Stimulated activated CD4-positive, alpha-beta T cell treated with anti-CD3 and anti-CD28 coated beads, Interleukin-15, amount 100 ng/mL, for 24 hours (primary cell): ENCODE results near the gene SPTBN1.

Experiments
- DNase-seq: peaks from one replicate; pipeline ENCODE4 v3.0.0-alpha.2; 2020

Gene SPTBN1

DNA sequence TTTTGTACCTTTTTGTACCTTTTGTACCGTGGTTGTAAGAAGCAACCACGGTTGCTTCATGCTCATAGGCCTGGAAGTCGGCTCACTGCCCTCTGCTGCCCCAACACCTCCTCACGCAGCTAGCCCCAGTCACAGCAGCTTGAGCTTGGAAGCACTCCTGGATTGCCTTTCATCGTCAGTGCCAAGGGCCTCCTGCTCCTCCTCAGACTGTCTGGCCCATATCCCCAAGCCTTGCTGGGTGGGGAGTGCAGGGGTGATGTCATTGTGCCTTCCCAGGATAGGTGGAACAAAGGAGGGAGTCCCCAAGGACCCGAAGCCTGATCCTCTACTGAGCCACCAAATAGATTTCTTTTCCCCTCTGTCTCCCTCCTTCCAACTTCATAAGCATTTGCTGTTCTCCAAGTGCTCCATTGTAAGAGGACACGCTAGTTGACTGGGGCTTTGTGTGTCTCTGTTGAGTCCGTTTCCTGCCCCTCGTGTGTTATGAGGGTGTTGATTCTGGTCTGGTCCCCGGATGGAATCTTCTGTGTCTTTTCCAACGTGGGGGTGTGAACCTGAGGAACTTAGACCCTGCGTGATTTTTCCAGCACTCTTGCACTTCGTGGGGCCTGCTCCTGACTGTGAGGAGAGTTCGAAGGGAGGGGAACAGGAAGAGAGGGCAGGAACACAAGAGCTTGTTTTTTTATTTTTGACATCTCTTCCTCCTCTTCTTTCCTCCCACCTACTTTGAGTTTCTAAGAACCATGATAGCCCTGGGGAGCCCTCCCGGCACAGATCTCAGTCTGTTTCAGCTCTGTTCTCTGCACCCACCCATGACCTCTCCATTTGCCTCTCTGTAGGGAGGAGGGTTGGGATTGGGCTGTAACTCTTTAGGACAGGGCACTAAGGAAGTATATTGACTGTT is 140.1 kb downstream of the SPTBN1 start:
- DNase-seq: no peak

- peak; percentile 51 for DNase-seq
Observed at GRCh38 chr2:54597153-54597848, 141.2 kb downstream of the SPTBN1 start.

GRCh38 chr2:54598347-54599325 is 142.5 kb downstream of the SPTBN1 start:
- no peak for DNase-seq

GRCh38 chr2:54599326-54599710 is 143.2 kb downstream of the SPTBN1 start:
- no peak for DNase-seq

GRCh38 chr2:54599914-54600313 is 143.8 kb downstream of the SPTBN1 start:
- peak; percentile 40 for DNase-seq

DNA sequence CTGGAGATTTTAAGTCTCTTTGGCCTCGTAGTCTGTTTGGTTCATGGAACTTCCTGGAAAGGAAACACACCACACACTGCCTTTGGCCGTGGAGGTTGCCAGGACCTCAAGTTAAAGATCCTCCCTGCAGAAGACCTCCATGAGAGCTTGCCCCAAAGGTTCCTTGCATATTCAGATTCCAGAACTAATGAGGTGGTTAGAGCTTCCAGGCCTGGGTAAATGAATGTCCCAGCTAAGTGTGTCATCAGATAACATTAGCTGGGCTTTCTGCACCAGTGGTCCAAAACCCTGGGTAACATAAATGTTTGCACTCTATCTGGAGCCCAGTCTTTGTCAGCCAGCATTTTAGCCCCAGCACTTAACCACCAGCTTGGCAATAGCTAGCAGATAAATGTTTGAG is 145.2 kb downstream of the SPTBN1 start:
- DNase-seq: no peak

DNA sequence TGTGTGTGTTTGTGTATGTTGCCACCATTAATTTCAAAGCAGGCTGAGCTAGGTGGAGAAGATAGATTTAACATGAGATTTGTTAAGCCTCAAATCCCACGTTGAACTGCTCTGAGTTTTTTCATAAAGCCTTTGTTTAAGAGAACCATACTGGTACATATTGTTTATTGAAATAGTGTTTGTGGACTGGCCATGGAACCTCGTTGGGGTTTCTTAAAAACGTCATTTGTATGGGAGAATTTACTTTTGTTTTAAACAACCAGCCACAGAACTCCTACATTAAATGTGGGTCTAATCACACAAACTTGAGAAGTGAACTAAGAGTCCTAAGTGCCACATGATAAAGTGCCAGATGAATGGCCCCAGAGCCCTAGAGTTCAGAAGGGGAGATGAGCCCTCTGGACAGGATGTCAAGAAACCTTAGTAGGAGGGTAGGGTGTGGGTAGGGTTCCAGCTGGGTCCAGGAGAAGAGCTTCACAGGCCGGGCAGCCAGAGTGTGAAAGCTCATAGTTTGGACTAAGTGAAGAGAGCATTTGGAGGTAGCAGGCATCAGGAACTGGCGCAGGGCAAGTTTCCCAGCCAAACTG is 146.7 kb downstream of the SPTBN1 start:
- no peak for DNase-seq

DNA sequence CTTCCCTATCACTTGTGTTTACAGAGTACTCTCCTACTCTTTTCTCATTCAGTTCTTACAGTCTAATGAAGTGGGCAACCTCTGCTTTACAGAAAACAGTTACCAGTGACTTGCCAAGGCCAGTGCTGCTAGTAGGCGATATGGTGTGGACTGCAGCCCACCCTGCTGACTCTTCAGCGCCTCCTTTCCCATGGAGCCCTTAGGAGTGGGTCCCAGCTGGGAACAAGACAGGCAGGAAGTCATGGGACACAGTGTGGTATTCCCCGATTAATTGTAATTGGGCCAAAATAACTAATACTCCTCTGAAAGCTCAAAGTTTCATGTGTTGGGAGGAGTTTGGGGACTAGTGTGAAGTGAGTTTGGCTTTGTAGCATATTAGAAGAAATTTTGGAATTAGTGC is 147.2 kb downstream of the SPTBN1 start:
- no peak for DNase-seq

DNA sequence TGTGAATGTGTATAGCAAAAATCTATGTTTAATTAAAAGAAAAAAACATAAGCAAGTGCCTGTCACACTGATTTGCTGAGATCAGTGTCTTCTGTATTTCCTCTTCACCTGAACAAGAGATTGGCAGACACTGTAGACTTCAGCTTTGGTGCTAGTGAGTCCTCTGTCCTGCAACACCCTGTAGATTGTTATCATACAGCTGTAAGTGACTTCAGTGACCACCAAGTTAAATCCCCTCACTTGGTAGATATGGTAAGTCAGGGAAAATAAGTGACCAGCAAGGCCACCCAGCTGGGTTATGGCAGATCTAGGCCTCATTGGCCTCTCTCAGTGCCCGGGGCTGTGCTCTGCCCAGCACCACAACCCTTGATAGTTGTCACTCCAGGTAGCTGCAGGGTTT is 147.7 kb downstream of the SPTBN1 start:
- DNase-seq: no peak

DNA sequence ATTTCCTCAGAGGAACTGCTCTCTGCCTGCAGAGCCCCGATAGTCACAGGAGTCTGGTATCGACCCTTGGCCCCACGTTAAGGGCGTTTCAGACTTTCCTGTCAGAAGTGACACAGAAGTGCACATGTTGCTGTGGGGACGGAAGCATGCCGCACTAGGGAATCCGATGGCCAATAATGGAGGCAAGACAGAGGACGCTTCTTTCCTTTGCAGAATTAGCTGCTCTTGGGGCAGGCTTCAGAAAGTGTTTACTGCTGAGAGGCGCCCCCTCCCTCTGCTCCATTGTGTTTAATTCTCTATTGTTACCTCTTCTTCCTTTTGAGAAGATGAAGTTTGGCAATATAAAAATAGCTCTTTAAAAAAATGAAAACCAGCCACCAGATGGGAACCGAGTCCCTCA is 148.7 kb downstream of the SPTBN1 start:
- peak; percentile 53 for DNase-seq

DNA sequence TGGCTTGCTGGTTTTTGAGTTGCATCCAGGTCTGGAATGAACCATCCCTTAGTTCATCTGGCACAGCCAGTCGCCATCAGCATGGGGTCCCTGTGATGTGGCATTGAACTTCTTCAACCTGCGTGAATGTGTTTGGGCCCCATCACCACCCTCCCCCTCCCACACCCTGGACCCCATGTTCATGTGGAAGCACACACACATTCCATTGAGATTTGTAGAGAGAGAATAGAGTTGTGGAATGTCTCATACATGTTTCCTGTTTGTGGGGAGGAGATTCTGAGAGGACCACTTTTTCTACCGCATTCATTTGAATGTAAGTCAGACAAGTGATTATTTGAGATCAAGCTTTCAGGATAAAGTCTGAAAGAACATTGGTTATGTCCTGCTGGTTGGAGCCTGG is 149.7 kb downstream of the SPTBN1 start:
- peak; percentile 27 for DNase-seq

DNA sequence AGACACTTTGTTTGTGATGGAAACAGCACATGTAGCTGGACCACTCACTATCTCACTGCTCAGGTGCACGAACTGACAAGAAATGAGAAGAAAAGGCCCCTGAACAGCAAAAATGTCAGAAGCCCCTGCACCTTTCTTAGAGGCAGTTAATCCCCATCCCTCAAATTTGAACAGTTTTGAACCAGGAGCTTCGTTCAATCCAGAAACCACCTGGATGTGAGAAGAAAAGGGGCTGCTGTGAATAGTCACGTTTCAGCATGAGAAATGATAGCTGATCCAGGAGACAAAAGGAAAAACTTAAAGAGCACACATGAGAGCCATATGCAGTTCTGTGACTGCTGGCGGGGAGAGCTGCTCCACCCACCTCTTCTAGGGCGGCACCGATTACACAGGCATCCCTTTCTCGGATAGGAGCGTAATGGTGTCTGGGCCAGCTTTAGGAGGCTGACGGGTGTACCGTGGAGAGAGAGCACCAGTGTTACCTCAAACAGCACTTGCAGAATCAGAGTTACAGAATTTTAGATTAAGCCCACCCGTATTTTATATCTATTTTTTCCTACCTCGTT is 150.3 kb downstream of the SPTBN1 start:
- peak; percentile 68 for DNase-seq

DNA sequence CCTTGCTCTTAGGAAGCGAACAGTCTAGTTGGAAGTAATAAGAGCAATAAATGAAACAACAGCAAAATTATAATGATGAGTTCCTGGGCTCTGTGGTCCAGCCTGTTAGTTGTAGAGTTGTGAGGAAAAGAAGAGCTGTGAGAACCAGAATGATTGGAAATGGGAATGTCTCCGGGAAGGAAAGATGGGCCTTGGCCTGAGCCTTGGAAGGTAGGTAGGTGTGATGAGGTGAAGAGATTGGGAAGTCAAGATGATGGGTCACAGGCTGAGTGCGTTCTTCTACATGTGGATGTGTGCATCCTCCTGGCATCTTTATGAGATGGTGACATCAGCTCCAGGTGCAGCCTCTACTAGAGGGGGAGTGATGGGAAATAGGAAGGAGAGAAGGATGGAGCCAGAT is 152.1 kb downstream of the SPTBN1 start:
- DNase-seq: no peak

DNA sequence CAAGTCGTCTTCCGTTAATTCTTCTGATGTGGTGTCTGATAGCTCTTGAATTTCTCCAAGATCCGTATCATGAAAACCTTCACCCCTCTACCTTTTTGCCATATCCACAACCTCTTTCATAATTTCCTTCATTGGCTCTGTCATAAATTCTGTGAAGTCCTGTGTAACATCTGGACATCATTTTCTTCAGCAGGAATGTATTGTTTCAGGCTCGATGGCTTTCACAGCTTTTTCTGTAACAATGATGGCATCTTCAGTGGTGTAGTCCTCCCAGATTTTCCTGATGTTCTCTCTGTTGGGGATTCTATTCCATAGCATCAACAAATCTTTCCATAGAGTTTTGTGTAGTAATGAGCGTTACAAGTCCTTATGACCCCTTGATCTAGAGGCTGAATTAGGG is 153.1 kb downstream of the SPTBN1 start:
- DNase-seq: no peak

GRCh38 chr2:54609647-54610046 is 153.5 kb downstream of the SPTBN1 start:
- DNase-seq: no peak

GRCh38 chr2:54610700-54611099 is 154.6 kb downstream of the SPTBN1 start:
- DNase-seq: no peak

DNA sequence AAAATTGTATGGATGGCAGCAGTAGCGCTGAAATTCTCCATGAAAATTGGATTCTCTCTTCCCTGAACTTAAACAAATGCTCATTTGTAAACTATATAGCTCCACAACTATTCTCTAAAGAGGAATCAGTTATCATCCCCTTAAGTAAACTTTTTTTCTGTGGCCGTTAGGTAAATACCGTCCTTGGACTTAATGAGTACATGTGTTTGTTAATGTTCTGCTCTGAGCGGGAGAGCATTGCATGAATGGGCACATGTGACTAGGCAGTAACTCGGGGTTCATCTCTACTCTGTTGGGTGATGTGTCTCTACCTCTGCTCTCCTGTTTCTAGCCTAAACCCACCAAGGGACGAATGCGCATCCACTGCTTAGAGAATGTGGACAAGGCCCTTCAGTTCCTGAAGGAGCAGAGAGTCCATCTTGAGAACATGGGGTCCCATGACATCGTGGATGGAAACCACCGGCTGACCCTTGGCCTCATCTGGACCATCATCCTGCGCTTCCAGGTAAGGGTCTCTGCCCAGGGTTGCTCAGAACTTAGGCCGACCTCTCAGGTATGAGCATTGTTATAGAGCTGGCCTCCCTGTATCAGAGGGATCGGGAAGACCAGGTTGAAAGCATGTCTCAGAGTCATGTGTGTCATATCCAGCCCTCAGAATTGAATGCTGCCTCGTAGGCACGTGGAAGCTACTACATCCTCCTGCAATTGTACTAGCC is 155.9 kb downstream of the SPTBN1 start:
- DNase-seq: no peak

DNA sequence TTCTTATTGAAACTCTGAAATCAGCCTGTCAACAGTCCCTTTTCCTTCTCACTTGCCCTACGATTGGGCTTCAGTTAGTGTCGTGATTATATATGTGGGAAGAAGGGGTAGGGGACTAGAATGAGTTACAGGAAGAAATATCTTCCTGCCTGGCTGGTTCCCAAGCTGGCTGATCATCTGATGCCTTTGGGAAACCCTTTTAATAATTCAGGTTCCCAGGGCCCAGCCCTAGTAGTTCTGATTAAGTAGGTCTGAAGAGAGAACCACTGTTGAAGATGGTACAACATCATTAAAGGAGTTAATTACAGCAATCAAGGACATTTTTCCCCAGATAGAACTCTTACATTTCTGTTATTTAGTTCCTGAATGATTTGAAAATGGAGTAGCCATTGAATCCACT is 157.3 kb downstream of the SPTBN1 start:
- no peak for DNase-seq

GRCh38 chr2:54613794-54614257 is 157.7 kb downstream of the SPTBN1 start:
- no peak for DNase-seq

DNA sequence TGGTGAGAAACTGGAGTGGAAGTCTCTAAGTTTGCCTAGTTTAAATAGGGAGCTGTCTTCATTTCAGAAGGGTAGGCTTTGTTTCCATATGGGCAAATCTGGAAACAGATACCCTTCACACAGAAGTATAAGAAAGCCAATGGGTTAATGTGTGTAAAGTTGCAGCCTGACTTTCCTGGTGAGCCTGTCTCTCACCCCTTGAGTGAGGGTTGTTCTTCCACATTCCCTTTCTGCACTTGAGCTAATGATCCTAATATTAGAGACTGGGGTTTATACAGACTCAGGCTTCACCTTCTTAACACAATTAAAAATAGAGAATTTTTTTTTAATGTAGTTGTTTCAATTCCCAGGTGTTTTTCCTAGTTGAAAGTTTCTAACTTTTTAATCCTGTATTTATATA is 158.7 kb downstream of the SPTBN1 start:
- DNase-seq: no peak

DNA sequence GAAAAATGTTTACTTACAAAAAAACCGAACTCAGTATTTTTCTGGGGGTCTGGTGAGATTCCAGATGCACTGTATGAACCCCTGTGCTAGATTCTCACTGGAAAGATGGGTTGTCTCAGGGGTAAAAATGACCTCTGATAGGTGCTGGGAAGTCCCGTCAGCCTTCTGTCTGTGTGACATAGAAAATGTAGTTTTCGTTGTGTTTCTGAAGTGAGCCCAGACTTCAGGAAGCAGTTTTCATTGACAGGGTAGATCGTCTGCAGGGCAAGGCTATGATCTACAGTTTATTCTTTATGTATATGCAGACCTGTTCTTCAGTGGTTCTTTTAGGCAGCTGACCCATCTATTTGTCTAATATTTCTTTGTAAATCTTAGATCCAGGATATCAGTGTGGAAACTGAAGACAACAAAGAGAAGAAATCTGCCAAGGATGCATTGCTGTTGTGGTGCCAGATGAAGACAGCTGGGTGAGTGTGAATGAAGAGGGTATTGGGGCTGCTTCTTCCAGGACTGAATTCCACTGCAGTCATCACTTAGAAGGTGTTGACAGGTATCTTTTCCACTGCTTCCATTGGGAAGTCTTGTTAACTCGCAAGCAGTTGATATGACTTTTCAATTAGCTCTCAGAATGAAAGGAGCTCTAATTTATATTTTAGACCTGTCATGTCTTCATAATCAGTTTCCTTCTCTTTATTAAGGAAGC is 159.9 kb downstream of the SPTBN1 start:
- no peak for DNase-seq
